ENCODE data around the gene MKS1.

MKS1 gene

DNA sequence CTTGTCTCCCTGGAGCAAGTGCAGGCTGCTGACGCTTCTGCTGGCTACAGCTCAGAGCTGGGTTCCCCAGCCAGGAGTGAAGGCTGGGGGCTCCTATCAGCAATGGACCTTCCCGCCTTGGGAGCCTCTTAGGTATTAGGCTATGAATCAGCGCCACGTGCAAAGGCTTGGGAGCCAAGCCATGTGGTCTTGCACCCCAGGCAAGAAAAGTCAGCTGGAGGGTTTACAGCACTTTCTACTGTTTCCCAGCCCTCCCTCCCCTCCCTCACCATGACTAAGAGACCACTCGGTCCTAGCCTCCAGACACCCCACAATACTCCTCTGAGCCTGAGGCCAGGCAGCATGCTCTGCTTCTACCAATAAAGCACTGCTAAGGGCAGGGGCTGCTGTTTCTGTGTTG is 14.3 kb downstream of the MKS1 start:
- no peak for DNase-seq (ENCODE audit: low read depth, low spot score)

- DNase-seq (ENCODE audit: low read depth, low spot score), result no peak
Measured at GRCh38 chr17:58202859-58203258, 16.2 kb downstream of the MKS1 start.

GRCh38 chr17:58200024-58200633 is 18.9 kb downstream of the MKS1 start:
- DNase-seq (ENCODE audit: low read depth, low spot score), result peak; percentile 54

GRCh38 chr17:58196610-58197009 is 22.4 kb downstream of the MKS1 start:
- DNase-seq (ENCODE audit: low read depth, low spot score), result no peak

DNA sequence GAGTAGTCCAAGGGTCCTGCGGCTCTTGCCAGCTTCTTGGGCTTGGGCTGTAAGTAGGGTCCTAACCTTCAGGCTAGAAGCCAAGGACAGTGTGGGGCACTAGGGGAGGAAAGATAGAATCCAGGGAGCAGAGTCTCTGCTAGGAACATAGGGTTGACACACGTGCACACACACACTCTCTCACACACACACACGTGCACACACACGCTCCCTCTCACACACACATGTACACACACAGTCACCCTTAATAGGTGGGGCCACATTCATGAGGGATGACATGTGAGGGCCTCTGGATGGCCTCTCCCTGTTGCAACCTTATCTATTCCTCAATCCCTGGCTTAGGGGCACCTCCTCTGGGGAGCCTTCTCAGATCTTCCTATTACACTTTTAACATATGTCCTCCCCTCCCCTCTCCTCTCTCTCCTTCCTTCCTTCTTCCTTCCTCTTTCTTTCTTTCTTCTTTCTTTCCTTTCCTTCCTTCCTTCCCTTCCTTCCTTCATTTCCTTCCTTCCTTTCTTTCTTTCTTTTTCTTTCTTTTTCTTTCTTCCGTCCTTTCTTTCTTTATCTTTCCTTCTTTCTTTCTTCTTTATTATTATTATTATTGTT is 23.4 kb downstream of the MKS1 start:
- DNase-seq (ENCODE audit: low read depth, low spot score), result no peak

DNA sequence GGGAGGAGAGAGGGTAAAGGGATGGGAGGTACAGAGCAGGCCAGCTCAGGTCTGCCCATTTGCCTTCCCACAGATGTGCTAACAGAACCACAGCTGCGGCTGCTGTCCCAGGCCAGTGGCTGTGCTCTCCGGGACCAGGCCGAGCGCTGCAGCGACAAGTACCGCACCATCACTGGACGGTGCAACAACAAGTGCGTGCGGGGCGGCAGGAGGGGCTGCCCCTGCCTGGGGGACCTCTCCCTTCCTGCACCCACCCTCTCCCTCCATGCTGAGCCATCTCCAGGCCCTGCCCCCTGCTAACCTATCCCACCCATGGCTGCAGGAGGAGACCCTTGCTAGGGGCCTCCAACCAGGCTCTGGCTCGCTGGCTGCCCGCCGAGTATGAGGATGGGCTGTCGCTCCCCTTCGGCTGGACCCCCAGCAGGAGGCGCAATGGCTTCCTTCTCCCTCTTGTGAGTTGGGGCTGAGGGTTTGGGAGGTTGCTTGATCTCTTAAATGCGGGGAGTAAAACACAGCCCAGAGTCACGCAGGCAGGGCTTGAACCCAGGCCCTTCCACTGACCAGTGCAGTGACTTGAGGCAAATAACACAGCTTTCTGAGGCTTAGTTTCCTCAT is 25.3 kb downstream of the MKS1 start:
- no peak for DNase-seq (ENCODE audit: low read depth, low spot score)

DNA sequence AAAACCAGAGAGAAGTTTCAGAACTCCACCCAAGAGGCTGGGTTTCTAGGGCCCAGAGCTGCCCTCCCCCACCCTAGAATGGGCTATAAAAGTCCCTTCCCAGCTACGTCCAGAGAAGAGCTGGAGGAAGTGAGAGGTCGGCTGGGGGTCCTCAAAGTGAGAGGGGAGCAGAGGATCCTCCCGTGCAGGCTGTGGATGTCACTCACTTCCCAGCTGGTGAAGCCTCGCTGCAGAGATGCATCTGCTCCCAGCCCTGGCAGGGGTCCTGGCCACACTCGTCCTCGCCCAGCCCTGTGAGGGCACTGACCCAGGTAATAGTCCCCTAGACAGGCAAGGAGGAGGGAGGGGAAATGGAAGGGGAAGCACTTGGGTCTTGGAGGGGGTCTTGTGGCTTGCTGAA is 26.4 kb downstream of the MKS1 start, which contains the start of gene EPX:
EPX (plus strand) TSS at position 115 of the 400 bp plus-strand sequence; CDS start at position 236, 121 bp downstream.
- no peak for DNase-seq (ENCODE audit: low read depth, low spot score)

- no peak for DNase-seq (ENCODE audit: low read depth, low spot score)
Measured at GRCh38 chr17:58191241-58191896, 27.7 kb downstream of the MKS1 start.

DNA sequence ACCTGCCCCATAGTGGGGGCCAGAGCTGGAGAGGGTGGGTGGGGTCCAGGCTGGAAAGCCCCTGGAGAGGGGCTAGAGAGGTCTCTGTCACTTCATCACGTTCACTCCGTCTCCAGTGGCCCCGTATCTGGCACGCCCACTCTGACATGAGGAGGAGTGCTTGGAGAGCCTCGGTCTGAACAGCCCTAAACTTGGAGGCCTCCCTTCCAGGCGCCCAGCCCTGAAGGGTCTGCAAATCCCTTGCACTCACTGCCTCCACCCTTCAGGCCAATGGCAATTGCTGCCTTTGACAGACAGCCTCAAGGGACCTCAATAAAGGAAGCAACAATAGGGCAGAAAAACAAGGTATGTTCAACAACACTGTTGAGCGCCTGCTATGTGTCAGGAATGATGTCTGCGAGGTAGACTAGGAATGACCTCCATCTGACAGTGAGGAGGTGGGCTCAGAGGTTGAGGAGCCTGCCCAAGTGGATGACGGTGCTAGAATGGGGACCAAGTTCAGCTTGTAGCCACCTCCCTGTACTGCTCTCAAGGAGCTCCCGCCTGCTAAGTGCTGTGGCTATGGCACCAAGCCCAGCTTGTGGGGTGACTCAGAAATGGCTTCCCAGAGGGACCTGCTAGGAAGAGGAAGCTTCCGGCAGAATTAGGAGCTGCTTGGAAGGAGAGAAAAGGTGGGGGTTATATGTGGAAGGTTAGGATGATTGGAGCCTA is 29.5 kb downstream of the MKS1 start:
- no peak for DNase-seq (ENCODE audit: low read depth, low spot score)

- DNase-seq (ENCODE audit: low read depth, low spot score), result no peak
Measured at GRCh38 chr17:58187675-58188074, 31.4 kb downstream of the MKS1 start.

- DNase-seq (ENCODE audit: low read depth, low spot score), result no peak
Measured at GRCh38 chr17:58187063-58187462, 32.0 kb downstream of the MKS1 start.

GRCh38 chr17:58186591-58186990 is 32.5 kb downstream of the MKS1 start:
- DNase-seq (ENCODE audit: low read depth, low spot score), result no peak

GRCh38 chr17:58184986-58185761 is 33.9 kb downstream of the MKS1 start:
- DNase-seq (ENCODE audit: low read depth, low spot score), result no peak

GRCh38 chr17:58184308-58184985 is 34.6 kb downstream of the MKS1 start:
- DNase-seq (ENCODE audit: low read depth, low spot score), result peak; percentile 35

DNA sequence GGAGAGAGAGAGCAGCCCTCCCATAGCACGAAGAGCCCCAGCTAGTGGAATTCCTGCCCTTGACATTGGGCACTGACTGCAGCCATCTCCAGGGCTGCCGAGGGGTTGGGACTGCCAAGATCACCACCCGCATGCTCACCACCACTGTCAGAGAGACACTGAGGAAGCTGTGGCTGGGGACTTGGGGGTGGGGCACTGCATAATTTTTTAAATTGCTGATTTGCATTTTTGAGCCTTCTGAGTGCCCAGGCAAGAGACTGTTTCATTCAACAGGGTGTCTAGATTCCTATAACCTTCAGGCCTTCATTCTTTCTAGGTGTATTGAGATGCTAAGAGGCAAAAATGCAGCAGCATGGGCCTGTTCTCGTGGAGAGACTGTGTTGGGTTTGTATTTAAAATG is 35.5 kb downstream of the MKS1 start:
- DNase-seq (ENCODE audit: low read depth, low spot score), result no peak

GRCh38 chr17:58181796-58182195 is 37.3 kb downstream of the MKS1 start:
- no peak for DNase-seq (ENCODE audit: low read depth, low spot score)

DNA sequence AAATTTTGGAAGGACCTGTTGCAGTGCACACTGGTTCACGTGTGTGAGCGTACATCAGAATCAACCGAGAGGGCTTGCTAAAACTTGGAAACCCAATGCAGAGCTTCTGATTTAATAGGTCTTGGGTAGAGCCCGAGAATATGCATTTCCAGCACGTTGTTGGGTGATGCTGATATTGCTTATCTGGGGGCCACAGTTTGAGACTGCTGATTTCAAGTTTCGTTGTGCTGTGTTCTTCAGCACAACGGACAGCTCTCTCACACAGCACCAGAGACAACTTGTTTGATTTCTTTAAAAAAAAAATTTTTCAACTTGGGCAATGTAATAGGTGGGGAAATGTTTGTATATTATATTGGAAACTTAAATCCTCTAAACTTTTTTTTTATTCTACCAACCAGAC is 42.9 kb downstream of the MKS1 start:
- DNase-seq (ENCODE audit: low read depth, low spot score), result no peak

GRCh38 chr17:58174871-58175270 is 44.2 kb downstream of the MKS1 start:
- no peak for DNase-seq (ENCODE audit: low read depth, low spot score)

GRCh38 chr17:58172369-58173071 is 46.5 kb downstream of the MKS1 start:
- DNase-seq (ENCODE audit: low read depth, low spot score), result peak; percentile 70

- DNase-seq (ENCODE audit: low read depth, low spot score), result no peak
Measured at GRCh38 chr17:58170622-58171021, 48.4 kb downstream of the MKS1 start.
